Measurements from ENCODE around the gene AGPAT1.
"Not testable (repeated sequence)": the region's sequence is repeated elsewhere in the genome, so short reads cannot be mapped to it uniquely, and the experiment has no call there.

AGPAT1 gene

DNA sequence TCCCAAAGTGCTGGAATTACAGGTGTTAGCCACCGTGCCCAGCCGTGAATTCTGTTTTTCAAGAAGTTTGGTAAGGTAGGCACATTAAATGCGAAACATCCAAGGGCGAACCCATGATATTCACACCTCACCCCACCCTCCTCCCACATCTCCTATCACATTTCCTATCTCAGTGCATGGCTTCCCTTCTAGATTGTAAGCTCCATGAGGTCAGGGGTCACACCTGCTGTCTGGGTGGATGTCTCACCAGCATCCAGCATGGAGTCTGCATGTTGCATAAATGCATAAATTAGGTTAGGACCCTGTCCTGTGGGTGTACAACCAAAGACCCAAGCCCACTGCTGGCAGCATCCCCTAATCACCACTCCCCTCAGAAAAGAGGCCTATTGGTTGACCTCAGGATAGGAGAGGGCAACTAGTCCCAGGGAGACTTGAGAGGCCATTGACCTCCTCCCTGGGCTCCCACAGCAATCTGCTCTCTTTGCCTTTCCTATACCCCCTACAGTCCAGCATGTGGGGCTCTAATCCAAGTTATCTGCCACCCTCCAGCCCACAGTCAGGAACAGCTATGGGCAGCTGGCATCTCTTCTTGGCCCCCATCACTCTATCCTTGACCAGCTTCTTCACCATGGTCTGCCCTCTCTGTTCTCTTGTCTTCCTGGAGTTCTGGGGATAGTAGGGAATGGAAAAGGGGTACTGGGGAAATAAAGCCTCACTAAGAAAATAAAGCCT lies 28.3 kb downstream of the AGPAT1 start:
- Histone ChIP-seq H3K4me1 (peaks cover 4% of the 10 kb centered on the region), H3K4me3 (ENCODE audit: low read depth, low read length) (no peak overlapping the region), H3K27me3 (no peaks in the 10 kb centered on the region), H3K9me3 (no peaks in the 10 kb centered on the region), H3K36me3 (no peaks in the 10 kb centered on the region)
- TF ChIP-seq, protein P1, sequence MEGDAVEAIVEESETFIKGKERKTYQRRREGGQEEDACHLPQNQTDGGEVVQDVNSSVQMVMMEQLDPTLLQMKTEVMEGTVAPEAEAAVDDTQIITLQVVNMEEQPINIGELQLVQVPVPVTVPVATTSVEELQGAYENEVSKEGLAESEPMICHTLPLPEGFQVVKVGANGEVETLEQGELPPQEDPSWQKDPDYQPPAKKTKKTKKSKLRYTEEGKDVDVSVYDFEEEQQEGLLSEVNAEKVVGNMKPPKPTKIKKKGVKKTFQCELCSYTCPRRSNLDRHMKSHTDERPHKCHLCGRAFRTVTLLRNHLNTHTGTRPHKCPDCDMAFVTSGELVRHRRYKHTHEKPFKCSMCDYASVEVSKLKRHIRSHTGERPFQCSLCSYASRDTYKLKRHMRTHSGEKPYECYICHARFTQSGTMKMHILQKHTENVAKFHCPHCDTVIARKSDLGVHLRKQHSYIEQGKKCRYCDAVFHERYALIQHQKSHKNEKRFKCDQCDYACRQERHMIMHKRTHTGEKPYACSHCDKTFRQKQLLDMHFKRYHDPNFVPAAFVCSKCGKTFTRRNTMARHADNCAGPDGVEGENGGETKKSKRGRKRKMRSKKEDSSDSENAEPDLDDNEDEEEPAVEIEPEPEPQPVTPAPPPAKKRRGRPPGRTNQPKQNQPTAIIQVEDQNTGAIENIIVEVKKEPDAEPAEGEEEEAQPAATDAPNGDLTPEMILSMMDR (IDR thresholded peaks at IDR 0.05; ENCODE audit: low read depth, low read length), result no peak
- no peak for DNase-seq

DNA sequence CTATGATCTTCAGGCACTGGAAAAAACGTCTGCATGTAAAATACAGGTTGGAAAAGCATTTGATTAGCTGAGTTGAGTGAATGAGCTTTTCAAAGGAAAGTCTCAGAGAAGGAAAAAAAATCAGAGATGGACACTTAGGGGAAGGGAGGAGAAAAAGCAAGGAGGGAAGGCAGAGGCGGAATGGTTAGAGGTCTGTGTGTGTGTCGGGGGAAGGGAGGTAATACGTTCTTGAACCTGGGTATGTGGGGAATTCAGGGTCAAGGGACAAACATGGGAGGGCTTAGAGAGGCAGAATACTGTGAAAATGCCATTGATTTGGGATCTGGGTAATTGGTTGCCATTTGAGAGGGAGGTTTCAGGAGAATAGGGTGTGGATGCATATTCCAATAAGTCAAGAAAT lies 29.2 kb downstream of the AGPAT1 start:
- Histone ChIP-seq H3K36me3 (no peaks in the 10 kb centered on the region), H3K4me1 (no peaks in the 10 kb centered on the region), H3K4me3 (ENCODE audit: low read depth, low read length) (no peak overlapping the region), H3K9me3 (no peaks in the 10 kb centered on the region), H3K27me3 (no peaks in the 10 kb centered on the region)
- TF ChIP-seq, protein P1 (IDR thresholded peaks at IDR 0.05; ENCODE audit: low read depth, low read length), result no peak
- DNase-seq, result no peak

DNA sequence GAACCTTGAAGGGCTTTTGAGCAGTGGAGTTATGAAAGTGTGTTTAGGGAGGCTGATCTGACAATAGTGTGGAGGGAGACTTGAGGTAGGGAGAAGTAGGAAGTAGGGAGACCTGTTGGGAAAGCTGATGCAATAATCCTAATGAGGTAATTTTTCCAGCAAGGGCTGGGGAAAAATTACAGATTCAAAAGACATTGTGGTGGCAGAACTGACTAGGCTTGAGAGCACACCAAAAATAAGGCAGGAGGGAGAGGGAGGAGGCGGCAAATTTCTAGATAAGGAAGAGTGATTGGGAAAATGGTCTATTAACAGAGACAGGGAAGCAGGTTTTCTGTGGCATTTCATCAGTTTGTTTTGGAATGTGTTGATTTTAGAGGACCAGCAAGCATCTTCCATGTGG lies 29.6 kb downstream of the AGPAT1 start:
- Histone ChIP-seq H3K36me3 (no peaks in the 10 kb centered on the region), H3K4me3 (ENCODE audit: low read depth, low read length) (no peak overlapping the region), H3K4me1 (no peaks in the 10 kb centered on the region), H3K27me3 (no peaks in the 10 kb centered on the region), H3K9me3 (no peaks in the 10 kb centered on the region)
- TF ChIP-seq, protein P1 (IDR thresholded peaks at IDR 0.05; ENCODE audit: low read depth, low read length), result no peak
- no peak for DNase-seq

DNA sequence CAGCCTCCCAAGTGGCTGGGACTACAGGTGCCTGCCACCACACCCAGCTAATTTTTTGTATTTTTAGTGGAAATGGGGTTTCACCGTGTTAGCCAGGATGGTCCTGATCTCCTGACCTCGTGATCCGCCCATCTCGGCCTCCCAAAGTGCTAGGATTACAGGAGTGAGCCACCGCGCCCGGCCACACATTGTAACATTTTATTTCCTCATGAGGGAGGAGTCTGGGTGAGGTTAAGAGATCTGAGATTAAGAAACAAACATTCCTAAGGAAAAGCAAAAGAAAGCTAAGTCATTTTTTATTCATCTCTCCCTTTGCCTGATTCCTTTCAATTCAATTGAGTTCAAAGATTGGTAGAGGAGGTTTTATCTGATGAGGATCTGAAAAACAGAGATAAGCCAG lies 31.6 kb downstream of the AGPAT1 start:
- H3K27me3 ChIP-seq; H3K4me1 ChIP-seq; H3K36me3 ChIP-seq; H3K4me3 ChIP-seq (ENCODE audit: low read depth, low read length); H3K9me3 ChIP-seq; DNase-seq: not testable (repeated sequence)

DNA sequence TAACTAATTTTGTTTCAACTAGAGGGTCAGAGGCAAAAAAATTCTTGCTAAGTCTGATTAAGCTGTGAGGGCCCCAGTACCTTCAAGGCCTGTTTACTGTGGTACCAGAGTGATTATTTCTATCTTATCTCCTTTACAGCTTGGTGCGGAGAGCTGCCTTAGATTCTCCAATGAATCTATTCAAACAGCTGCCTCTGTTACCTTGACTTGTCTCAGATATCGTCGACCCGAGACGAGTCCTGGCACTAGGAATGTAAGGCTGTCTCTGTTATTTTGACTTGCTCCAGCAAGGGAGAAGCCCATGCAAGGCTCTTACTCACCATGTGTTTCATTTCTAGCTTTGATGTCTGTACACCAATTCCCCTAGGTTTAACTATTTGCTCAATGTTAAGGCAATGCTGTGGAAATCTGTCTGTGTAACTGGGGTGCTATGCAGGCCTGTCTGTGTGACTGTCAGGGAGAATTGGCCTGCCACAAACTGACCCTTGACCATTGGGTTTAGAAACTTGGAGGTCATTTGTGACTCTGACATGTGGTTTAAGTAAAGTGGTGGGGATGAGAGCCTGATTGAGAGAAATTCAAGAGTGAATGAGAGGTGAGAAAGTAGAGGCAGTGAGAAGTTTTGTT lies 35.4 kb downstream of the AGPAT1 start:
- Histone ChIP-seq H3K9me3 (no peaks in the 10 kb centered on the region), H3K27me3 (no peaks in the 10 kb centered on the region), H3K4me1 (no peaks in the 10 kb centered on the region), H3K36me3 (no peaks in the 10 kb centered on the region), H3K4me3 (ENCODE audit: low read depth, low read length) (no peak overlapping the region)
- no peak for DNase-seq
- TF ChIP-seq, protein P1 (IDR thresholded peaks at IDR 0.05; ENCODE audit: low read depth, low read length), result no peak

DNA sequence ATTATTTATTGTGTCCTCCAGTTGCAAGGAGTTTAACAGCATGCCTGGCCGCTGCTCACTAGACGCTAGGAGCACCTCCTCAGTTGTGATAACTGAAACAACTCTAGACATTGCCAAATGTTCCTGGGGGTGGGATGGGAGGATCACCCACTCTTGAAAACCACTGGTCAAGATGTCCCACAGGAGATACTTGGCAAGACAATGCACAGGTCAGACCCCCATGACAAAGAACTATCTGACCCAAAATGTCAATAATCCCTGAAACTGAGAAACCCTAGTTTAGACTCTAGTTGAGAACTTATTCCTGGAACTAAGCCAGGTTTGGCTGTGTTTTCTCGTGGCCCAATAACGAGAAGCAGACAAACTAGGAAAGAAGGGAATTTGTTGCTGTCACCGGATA lies 36.3 kb downstream of the AGPAT1 start:
- no peaks in the 10 kb centered on the region for H3K4me1 ChIP-seq
- H3K4me3 ChIP-seq (ENCODE audit: low read depth, low read length), result no peak overlapping the region
- DNase-seq, result no peak
- no peaks in the 10 kb centered on the region for H3K27me3 ChIP-seq
- no peaks in the 10 kb centered on the region for H3K9me3 ChIP-seq
- TF ChIP-seq, protein P1 (IDR thresholded peaks at IDR 0.05; ENCODE audit: low read depth, low read length), result no peak
- no peaks in the 10 kb centered on the region for H3K36me3 ChIP-seq

Measured in BE2C (cell line).